Measurements from ENCODE around the gene UACA. TPM values are rescaled to one million over a fixed set of nuclear protein-coding genes. Genes with fewer than 3 reads are reported as not detected.
A peak's percentile ranks its signal among the peaks of the same experiment; 100 is the strongest.

UACA gene
- total RNA-seq, 1 experiment from 2014 or later = 16.2 TPM

DNA sequence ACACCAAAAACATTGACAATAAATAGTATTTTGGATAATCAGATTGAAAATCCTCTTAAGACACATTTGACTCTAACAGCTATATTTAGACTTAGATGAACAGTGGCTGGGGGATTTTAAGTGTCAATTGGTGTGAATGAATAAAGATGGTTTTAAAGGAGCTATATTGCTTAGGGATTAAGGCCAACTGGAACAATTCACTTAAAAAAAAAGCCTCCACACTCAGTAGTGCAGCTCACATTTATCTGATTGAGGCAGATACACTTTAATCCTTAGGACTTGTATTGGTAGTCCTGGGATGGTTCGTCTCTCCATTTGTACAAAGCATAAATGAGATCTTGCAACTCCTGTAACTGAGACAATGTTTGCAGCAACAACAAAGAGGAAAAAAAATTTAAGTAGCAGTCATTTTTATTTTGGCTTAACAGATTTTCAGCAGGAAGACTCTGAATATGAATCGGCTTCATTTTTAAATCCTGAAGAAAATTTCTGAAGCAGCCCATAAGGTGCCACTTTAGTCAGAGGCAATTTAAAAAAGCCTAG is 112.0 kb downstream of the UACA start:
- DNase-seq (ENCODE audit: low read depth) = no peak
- in situ Hi-C loops (cut with HindIII; ENCODE audit: low pct_unique_long_range_greater_than_20kb, low sequenced_read_pairs) = no loop called here

DNA sequence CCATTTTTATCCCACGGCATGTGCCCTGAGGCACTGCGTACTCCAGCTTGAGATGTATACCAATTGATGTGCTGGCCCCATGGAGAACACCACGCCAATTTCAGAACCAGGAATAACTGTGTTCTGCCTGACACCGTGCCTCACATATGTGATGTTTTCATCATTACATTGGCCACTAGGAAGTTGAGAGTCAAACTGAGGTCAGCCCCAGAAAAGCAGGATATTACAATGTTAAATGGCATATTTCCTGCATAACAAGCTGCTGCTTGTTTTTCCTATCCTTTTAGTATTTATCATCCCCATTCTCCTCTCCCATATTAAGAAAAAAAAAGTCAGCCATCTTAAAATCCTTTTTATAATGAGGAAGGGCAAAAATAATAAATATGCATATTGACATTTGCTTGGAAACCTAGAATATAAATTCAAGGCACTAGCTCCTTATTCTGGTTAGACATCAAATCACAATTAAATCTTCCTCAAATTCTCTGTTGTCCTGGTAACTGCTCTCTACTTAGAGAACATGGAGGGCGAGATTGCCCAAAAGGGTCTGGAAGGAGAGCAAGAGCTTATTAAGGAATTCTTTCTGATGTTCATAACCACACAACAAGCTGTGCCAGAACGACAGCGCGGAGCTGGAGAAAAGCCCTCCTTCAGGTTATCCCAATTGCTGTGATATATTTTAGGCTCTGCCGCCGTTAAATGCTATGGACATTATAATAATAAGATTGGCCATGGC is 112.6 kb downstream of the UACA start:
- in situ Hi-C loops (cut with HindIII; ENCODE audit: low pct_unique_long_range_greater_than_20kb, low sequenced_read_pairs) = no loop called here
- no peak for DNase-seq (ENCODE audit: low read depth)

DNA sequence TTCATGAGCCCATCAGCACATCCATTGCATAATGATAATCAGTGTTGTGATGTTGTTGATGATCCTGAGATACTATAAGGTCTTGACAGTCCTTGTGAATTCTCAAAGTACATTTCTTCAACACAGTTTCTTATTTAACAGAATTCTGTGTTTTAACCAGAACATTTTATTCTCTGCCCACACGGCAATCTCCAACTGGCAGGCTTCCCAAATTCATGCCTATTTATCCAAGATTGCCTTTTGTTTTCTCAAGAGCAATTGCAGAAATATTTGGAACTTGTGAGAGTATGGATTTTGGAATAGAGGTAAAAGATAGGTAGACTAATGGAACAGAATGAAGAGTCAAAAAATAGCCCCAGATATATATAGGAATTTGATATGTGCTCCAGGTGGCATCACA is 116.0 kb downstream of the UACA start:
- in situ Hi-C loops (cut with HindIII; ENCODE audit: low pct_unique_long_range_greater_than_20kb, low sequenced_read_pairs) = no loop called here

DNA sequence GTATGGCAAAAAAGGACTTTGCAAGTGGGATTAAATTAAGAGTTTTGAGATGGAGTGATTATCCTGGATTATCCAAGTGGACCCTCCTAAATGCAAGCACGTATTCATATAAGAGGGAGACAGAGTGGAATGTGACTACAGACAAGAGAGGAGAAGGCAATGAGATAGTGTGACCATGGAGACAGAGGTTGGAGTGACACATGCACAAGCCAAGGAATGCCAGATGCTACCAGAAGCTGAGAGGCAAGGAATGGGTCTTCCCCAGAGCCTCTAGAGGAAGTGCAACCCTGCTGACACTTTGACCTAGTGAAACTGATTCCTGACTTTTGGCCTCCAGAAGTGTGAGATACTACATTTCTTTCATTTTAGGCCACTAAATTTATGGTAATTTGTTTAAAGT is 117.2 kb downstream of the UACA start:
- in situ Hi-C loops (cut with HindIII; ENCODE audit: low pct_unique_long_range_greater_than_20kb, low sequenced_read_pairs) = no loop called here
- DNase-seq (ENCODE audit: low read depth) = no peak

More for the DNA sequence above, 116.0 kb downstream of the UACA start:
- DNase-seq (ENCODE audit: low read depth) = no peak

DNA sequence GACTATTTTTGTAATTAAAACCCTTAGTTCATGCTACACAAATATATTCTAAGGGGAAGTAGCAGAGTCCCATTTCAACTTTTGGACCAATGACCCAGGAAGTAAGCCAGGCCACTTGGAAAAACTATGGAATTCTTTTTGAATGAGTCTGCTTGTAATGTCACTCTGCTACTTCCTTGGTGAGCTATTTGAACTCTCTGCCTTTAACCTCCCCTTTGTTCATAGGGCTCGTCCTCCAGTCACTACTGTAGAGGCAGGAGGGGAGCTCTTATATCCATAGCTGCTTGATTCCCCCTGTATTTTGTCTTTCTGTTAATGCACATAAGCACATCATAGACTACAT is 119.6 kb downstream of the UACA start:
- in situ Hi-C loops (cut with HindIII; ENCODE audit: low pct_unique_long_range_greater_than_20kb, low sequenced_read_pairs) = no loop called here
- peak; percentile 50 for DNase-seq (ENCODE audit: low read depth)

DNA sequence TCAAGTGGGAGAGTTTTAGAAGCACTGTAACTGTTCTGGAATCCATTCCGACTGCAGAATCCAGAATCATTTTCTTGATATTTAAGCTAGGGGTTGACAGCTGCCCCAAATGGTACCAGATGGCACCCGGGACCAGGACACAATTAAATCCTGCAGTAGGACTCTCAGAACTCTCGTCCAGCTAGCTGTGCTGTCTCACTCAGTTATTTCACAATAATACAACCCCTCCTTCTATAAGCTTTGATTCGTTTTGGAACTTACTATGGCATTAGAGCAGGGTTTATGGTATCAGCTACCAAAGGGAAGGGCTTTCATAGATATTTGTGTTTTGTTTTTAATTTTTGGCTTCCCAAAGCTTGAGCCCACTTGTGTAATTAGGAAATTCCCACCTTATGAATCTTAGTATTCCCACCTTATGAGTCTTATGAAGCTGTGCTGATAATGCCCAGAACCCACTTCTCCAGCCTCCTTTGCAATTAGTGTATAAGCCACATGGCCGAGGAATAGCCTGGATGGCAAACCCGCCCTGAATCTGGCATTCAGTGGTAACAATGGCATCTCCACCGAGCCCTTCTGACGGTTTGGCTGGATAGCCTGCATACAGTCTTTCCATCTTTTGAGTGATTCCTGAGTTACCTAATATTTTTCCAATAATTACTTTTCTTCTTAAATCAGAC is 120.1 kb downstream of the UACA start:
- DNase-seq (ENCODE audit: low read depth) = no peak
- in situ Hi-C loops (cut with HindIII; ENCODE audit: low pct_unique_long_range_greater_than_20kb, low sequenced_read_pairs) = no loop called here

DNA sequence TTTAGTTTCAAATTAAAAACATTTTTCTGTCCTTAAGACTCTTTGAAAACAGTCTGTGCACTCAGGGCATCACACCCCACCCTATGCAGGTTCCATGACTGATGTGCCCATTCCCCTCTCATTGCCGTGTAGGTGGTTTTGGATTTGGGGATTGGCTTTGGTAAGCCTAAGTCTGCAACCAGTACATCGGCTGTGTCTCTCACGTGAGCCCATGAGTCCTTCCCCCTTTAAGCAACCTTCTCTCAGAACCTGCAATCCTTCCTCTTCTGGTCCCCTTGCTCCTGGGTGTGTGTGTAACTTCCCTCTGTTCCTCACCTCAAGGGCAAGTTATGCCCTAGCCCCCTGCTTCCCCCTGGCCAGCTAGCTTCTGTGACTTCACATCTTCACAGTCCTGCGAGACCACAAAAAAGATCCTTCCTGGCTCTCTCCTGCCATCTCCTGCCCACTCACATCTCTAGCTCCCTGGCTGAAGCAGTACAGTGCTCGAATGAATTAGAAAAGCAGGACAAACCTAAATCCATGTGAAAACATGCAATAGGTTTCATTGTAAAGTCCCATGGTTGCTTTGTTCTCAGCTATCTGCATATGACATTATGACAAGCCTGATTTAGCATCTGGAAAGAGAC is 126.7 kb downstream of the UACA start:
- in situ Hi-C loops (cut with HindIII; ENCODE audit: low pct_unique_long_range_greater_than_20kb, low sequenced_read_pairs) = no loop called here
- peak; percentile 38 for DNase-seq (ENCODE audit: low read depth)

DNA sequence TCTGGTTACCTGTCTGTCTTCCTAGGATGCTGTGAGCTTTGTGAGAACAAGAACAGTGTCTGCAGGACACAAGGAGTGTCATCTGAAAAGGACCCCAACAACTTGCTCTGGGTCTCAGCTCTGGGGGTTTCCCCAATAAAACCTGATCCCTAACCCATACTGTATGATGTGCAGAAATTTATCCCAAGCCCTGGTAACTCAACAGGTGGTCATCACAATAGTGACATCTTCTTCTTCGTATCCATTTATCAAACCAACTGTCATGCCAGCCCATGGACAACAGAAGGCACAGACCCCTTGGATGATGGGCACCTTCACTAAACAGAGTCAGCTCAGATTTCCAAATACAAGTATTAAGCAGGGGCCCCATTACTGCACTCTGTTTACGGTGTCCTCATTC is 127.5 kb downstream of the UACA start:
- no peak for DNase-seq (ENCODE audit: low read depth)
- in situ Hi-C loops (cut with HindIII; ENCODE audit: low pct_unique_long_range_greater_than_20kb, low sequenced_read_pairs) = no loop called here

DNA sequence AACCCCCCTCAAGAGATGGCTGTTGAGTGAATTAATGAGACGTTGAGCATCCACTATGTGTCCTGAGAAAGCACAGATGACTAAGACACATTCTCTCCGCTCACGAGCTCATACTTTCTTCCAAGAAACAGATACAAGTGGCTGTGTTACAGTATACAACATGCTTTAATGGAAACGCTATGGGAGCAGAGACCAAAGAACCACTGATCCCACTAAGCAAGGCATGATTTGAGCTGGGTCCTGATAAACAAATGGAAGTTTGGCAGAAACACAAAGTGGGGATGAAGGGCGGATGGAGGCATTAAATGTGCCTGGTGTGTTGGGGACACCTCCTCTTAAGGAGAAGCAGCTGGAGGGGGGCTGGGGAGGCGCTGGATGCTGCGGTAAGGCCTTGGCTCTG is 129.4 kb downstream of the UACA start:
- no peak for DNase-seq (ENCODE audit: low read depth)
- in situ Hi-C loops (cut with HindIII; ENCODE audit: low pct_unique_long_range_greater_than_20kb, low sequenced_read_pairs) = no loop called here

DNA sequence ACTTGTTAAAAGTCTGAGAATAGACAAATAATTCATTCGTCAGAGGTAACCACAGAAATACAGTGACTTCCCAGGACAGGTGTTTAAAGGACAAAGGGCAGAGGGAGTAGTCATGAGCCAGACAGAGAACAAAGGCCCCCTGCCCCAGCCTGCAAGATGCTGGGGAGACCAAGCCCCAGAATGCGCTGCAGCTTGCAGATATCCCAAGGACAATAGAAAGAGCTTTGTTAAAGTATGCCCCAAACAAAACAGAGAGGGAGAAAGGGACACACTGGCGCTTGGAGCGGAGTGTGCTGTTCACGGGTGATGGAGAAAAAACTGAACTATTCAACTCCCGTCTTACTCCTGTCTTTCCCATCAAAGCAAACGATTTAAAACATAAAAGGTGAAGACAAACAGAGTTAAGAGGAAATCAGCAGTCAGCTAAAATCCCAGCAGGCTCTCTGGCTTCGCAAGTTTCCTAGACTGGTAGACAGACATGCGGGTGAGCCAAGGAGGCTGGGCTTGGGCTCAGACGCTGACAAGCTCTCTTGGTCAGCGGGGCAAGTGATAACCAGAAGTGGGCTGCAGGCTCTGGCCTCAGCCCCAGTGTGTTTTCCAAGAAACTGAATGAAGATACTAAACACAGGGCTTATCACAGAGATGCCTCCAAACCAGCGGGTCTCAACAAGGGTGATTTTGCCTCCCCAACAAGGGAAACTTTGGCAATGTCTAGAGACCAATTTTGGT is 130.1 kb downstream of the UACA start:
- in situ Hi-C loops (cut with HindIII; ENCODE audit: low pct_unique_long_range_greater_than_20kb, low sequenced_read_pairs) = no loop called here
- no peak for DNase-seq (ENCODE audit: low read depth)

DNA sequence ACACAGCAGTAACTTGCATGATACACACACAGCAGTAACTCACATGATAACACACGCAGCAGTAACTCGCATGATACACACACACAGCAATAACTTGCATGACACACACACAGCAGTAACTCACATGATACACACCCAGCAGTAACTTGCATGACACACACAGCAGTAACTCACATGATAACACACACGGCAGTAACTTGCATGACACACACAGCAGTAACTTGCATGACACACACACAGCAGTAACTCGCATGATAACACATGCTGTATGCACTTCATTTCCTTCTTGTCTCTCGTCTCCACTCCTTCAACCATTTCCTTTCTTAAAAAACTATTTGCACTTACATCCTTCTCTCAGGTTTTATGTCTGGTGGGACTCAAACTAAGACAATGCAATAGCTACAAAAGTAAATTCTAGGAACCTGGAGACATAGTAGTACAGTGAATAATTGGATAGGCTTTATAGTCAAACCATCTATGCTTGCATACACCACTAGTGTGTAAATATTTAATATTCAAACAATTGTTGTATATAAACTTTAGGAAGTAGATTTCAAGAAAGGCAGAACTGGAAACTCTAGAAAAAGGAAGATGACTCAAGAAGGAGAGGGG is 130.8 kb downstream of the UACA start:
- no peak for DNase-seq (ENCODE audit: low read depth)
- in situ Hi-C loops (cut with HindIII; ENCODE audit: low pct_unique_long_range_greater_than_20kb, low sequenced_read_pairs) = no loop called here

DNA sequence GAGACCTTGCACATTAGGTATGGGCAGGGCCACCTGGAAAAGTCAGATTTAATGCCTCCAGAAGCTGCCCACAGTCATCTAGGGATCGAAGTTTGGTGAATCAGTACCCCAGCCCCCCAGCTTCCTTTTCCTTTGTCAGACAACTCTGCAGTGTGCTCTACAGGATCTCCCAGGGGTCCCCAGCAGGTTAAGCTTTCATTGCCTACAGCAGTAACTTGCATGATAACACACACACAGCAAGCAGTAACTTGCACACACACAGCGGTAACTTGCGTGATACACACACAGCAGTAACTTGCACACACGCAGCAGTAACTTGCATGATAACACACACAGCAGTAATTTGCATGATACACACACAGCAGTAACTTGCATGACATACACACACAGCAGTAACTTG is 131.3 kb downstream of the UACA start:
- in situ Hi-C loops (cut with HindIII; ENCODE audit: low pct_unique_long_range_greater_than_20kb, low sequenced_read_pairs) = no loop called here
- DNase-seq (ENCODE audit: low read depth) = no peak

DNA sequence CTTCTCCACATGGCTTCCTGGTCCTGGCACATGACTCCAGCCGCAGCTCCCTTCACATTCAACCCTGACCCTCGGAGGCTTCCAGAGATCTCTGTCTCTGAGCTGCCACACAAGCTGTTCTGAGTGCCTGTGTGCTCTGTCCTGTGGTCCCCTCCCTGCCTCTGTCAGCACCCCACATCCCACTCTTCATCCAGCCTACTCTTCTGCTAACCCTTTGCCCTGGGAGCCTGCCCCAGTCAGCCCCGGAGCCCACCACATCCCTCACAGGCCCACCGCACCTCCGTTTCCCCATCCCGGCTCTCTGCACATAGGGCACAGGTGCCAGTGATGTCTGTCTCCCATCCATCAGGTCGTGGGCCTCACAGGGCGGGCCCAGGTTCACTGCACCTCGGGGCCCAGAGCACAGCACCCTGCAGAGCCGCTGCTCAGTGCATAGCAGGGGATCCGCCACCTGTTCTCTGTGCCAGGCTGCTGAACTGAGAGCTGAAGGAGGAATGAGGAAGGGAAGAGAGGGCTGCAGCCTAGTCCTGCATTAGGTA is 133.6 kb downstream of the UACA start:
- DNase-seq (ENCODE audit: low read depth) = no peak
- in situ Hi-C loops (cut with HindIII; ENCODE audit: low pct_unique_long_range_greater_than_20kb, low sequenced_read_pairs) = no loop called here

DNA sequence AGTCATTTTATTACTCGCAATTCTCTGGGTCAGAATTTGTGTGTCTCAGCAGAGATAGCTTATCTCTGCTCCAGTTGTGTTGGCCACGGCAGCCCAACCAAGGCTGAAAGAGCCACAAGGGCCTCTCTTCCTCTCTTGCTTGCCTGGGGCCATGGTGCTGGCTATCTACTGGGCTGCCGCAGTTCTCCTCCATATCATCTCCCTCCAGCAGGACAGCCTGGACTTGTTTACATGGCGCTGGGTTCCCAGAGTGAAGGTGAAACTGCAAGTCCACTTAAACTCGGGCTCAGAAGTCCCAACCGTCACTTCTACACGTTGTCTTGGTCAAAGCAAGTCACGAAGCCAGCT is 134.8 kb downstream of the UACA start:
- in situ Hi-C loops (cut with HindIII; ENCODE audit: low pct_unique_long_range_greater_than_20kb, low sequenced_read_pairs) = no loop called here
- DNase-seq (ENCODE audit: low read depth) = no peak

DNA sequence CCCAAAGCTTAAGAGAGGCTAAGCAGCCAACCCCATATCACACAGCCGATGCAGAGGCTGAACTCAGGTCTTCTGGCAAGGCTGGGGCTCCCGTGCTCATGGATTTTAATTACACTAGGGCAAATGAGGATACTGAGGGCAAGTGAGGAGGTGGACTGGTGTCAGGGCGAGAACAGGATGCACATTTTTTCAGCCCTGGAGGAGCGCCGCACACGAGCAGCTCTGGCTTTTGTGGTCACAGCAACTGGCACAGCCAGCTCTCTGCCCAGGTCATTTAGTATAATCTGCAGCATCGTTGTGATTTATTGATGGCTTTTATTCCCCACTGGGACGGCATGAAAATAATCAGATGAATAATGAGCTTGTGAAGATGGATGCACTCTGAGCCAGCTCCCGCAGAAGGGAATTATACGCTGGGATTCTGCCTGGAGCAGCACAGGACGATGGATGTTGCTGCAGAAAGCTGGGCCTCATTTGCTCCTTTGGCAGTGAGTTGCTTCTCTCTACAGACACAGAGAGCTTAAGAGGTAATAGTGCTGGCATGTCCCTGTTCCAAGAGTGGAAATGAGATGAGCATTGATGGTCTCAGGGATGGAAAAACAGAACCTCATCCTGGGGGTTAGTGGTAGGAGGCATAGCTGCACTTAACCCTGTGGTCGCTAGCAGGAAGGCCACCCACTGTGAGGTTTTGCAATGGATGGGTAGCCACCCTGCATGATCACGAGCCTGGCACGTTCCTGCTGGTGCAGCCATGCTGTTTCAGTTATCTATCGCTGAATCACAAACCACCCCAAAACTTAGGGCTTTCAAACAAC is 135.4 kb downstream of the UACA start:
- no peak for DNase-seq (ENCODE audit: low read depth)
- in situ Hi-C loops (cut with HindIII; ENCODE audit: low pct_unique_long_range_greater_than_20kb, low sequenced_read_pairs) = no loop called here

DNA sequence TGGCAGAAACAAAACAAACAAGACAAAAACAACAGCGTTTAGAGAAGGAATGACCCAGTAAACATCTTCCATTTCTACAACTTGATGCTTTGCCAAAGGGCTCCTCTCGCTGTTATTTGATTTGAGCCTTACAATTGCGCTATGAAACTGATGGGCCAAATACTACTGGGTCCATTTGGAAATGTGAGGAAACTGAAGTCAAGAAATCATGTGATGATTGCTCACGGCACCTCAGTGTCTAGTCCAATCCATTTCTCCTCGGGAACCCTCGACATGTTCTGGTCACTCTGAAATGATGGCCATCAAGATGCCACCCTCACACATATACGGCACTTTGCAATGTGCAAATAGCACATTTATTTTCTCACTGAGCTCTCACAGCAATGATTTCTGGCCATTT is 136.0 kb downstream of the UACA start:
- in situ Hi-C loops (cut with HindIII; ENCODE audit: low pct_unique_long_range_greater_than_20kb, low sequenced_read_pairs) = no loop called here
- DNase-seq (ENCODE audit: low read depth) = no peak

DNA sequence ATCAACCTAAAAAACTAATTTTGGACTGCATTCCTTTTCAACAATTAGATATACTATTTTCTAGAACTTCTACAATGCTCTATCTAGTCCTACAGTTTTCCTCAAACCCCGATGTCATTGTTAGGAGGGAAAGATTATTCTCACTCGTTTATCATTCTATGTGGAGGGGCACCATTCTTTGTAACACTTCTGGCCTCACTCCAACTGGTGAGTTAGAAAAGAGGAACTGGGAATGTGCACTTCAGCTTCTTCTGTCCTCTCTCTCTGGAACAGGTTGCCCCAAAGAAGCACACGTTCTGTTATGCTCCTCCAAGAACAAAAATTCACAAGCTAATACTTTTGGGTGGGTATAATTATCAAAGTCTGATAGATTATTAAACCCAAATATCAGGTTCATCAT is 137.9 kb downstream of the UACA start:
- no peak for DNase-seq (ENCODE audit: low read depth)
- in situ Hi-C loops (cut with HindIII; ENCODE audit: low pct_unique_long_range_greater_than_20kb, low sequenced_read_pairs) = no loop called here

DNA sequence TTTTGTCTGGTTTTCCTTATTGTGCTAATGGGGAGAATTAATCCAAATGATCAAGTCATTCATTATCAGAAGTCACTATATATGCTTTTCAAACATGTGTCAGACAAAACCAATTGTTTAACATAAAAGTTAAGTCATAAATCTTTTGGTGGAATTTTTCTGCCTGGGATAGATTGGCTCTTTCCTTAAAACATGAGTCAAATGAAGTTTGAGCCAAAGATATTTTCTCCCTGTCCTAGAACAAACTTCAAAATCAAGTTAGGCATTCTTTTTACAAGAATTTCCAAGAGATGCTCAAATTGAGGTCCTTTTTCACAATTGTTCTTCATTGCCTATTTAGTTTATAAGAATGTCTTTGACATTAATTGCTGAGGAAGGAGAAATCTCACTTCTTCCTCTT is 138.3 kb downstream of the UACA start:
- DNase-seq (ENCODE audit: low read depth) = no peak
- in situ Hi-C loops (cut with HindIII; ENCODE audit: low pct_unique_long_range_greater_than_20kb, low sequenced_read_pairs) = no loop called here
